Femur (tissue), 1 donor: ENCODE data around the gene BPTF.
"Not testable (repeated sequence)": the region's sequence is repeated elsewhere in the genome, so short reads cannot be mapped to it uniquely, and the experiment has no call there.

Experiments
- DNase-seq: peaks from one replicate; pipeline ENCODE4 v3.0.0-alpha.2; 2017

Gene BPTF

GRCh38 chr17:67836205-67836987 is 11.1 kb downstream of the BPTF start:
- no peak for DNase-seq

- no peak for DNase-seq
Observed at GRCh38 chr17:67837965-67838364, 12.7 kb downstream of the BPTF start.

- DNase-seq, result no peak
Observed at GRCh38 chr17:67838538-67838937, 13.2 kb downstream of the BPTF start.

- DNase-seq, result no peak
Observed at GRCh38 chr17:67841992-67842391, 16.7 kb downstream of the BPTF start.

- DNase-seq, result no peak
Observed at GRCh38 chr17:67842648-67843047, 17.3 kb downstream of the BPTF start.

GRCh38 chr17:67845374-67845773 is 20.1 kb downstream of the BPTF start:
- no peak for DNase-seq

GRCh38 chr17:67848189-67848588 is 22.9 kb downstream of the BPTF start:
- DNase-seq, result not testable (repeated sequence)

GRCh38 chr17:67848846-67849245 is 23.5 kb downstream of the BPTF start:
- DNase-seq, result not testable (repeated sequence)

GRCh38 chr17:67850991-67851631 is 25.8 kb downstream of the BPTF start:
- DNase-seq, result no peak

GRCh38 chr17:67853703-67854102 is 28.4 kb downstream of the BPTF start:
- no peak for DNase-seq

- DNase-seq, result no peak
Observed at GRCh38 chr17:67854378-67854777, 29.1 kb downstream of the BPTF start.

GRCh38 chr17:67855504-67856324 is 30.4 kb downstream of the BPTF start:
- DNase-seq, result no peak

- DNase-seq, result not testable (repeated sequence)
Observed at GRCh38 chr17:67856402-67856801, 31.1 kb downstream of the BPTF start.

- no peak for DNase-seq
Observed at GRCh38 chr17:67862614-67863217, 37.4 kb downstream of the BPTF start.

- no peak for DNase-seq
Observed at GRCh38 chr17:67863624-67864247, 38.4 kb downstream of the BPTF start.

- no peak for DNase-seq
Observed at GRCh38 chr17:67865438-67865837, 40.1 kb downstream of the BPTF start.

GRCh38 chr17:67867591-67867990 is 42.3 kb downstream of the BPTF start:
- DNase-seq, result no peak

- DNase-seq, result no peak
Observed at GRCh38 chr17:67868176-67868575, 42.9 kb downstream of the BPTF start.

GRCh38 chr17:67879662-67880061 is 54.4 kb downstream of the BPTF start:
- DNase-seq, result no peak

GRCh38 chr17:67881083-67881482 is 55.8 kb downstream of the BPTF start:
- no peak for DNase-seq

- no peak for DNase-seq
Observed at GRCh38 chr17:67884741-67885140, 59.4 kb downstream of the BPTF start.

- no peak for DNase-seq
Observed at GRCh38 chr17:67891481-67892119, 66.3 kb downstream of the BPTF start.
